Heart left ventricle (tissue), 13 donors: ENCODE results near the gene EVC2.

Source experiments
- CTCF ChIP-seq, 12 donors: fragments of 200-600 bp; sonication (generic) in 4 of 12; IDR thresholded peaks; one replicate each; pipeline versions ENCODE4 v1.5.0 to v1.8.0; 2018 to 2022; ENCODE audit warnings: antibody characterized with exemption in 12 of 12, mild to moderate bottlenecking in 5 of 12
- POLR2A ChIP-seq, 2 donors: fragments of 450-650 bp; IDR thresholded peaks; one replicate each; pipeline ENCODE4 v1.6.1; 2017; ENCODE audit warnings: antibody characterized with exemption in 2 of 2, mild to moderate bottlenecking in 2 of 2, moderate library complexity in 2 of 2
- donor health status: ischemic (EF 13 %, LVEDD 7.1; RV severe dilation, severe dysfunction).
- donor health status: DM: no; HTN: yes; CAD: no.
- donor health status: DM: no; HTN: no; CAD: no.
- donor health status: ischemic (EF 25% LVEDD 6.9; RV normal size, moderate dysfunction).
- donor health status: ischemic (EF 25% LVEDD 5.7; RV mildly dilated, moderate dysfunction).
- donor health status: ischemic (EF 35%, LVEDD 5.7; RV mildly dilated, moderate dysfunction).
- donor health status: nonischemic (EF 11% LVEDD 7.7; RV severe dilation, severe dysfunction).
- donor health status: DM: yes; HTN: yes; CAD: no.
- donor health status: PGD.
- donor health status: ischemic (EF 29% LVEDD 5.4; RV normal size, mild dysfunction).
- donor health status: nonischemic (EF 23%, LVEDD 6.1; RV moderate dilation, normal function).

- TF ChIP-seq CTCF (IDR thresholded peaks at IDR 0.05) (no peak), POLR2A (IDR thresholded peaks at IDR 0.05) (no peak)
Observed at GRCh38 chr4:5622596-5622995, 85.8 kb downstream of the EVC2 start.
